ENCODE data around the gene QDPR. TPM values are rescaled to one million over a fixed set of nuclear protein-coding genes. Genes with fewer than 3 reads are reported as not detected.

The QDPR gene
- total RNA-seq, 2 experiments from 2014 or later: 24.6 to 25.8 TPM

GRCh38 chr4:17517664-17518063, 5.8 kb upstream of the QDPR start:
- Mint-ChIP-seq H3K27ac (no peak overlapping the region), H3K36me3 (no peaks in the 10 kb centered on the region), H3K9me3 (ENCODE audit: low read depth) (no peaks in the 10 kb centered on the region), H3K4me3 (no peak overlapping the region), H3K27me3 (peaks cover 45% of the 10 kb centered on the region), H3K4me1 (peaks cover 6% of the 10 kb centered on the region)
- CTCF ChIA-PET: interaction anchor here (1.7 kb wide), 1 partner anchor 32 kb away, joined by 4 read pairs; no protein-coding TSS in a partner anchor
- DNase-seq (no peak), ATAC-seq (no peak)

- ATAC-seq: no peak
- Mint-ChIP-seq H3K9me3 (ENCODE audit: low read depth) (no peaks in the 10 kb centered on the region), H3K27me3 (peaks cover 43% of the 10 kb centered on the region), H3K36me3 (no peaks in the 10 kb centered on the region), H3K4me1 (peaks cover 10% of the 10 kb centered on the region), H3K4me3 (no peak overlapping the region), H3K27ac (no peak overlapping the region)
- CTCF ChIA-PET: interaction anchor here (1.7 kb wide), 1 partner anchor 32 kb away, joined by 4 read pairs; no protein-coding TSS in a partner anchor
- DNase-seq: no peak
Observed at GRCh38 chr4:17516980-17517379, 5.1 kb upstream of the QDPR start.

- H3K27me3 Mint-ChIP-seq: peaks cover 37% of the 10 kb centered on the region
- H3K9me3 Mint-ChIP-seq (ENCODE audit: low read depth): no peaks in the 10 kb centered on the region
- DNase-seq: no peak
- H3K27ac Mint-ChIP-seq: no peak overlapping the region
- H3K4me3 Mint-ChIP-seq: no peak overlapping the region
- H3K4me1 Mint-ChIP-seq: peaks cover 18% of the 10 kb centered on the region
- CTCF ChIA-PET: interaction anchor here (1.7 kb wide), 1 partner anchor 34 kb away, joined by 4 read pairs; no protein-coding TSS in a partner anchor
- no peak for ATAC-seq
- no peaks in the 10 kb centered on the region for H3K36me3 Mint-ChIP-seq
Observed at GRCh38 chr4:17515445-17516407, 3.8 kb upstream of the QDPR start.

- Mint-ChIP-seq H3K9me3 (ENCODE audit: low read depth) (no peaks in the 10 kb centered on the region), H3K27me3 (peaks cover 33% of the 10 kb centered on the region), H3K4me1 (peaks cover 25% of the 10 kb centered on the region), H3K4me3 (no peak within 1 kb of the TSS), H3K36me3 (peaks cover 1% of the 10 kb centered on the region), H3K27ac (no peak within 1 kb of the TSS)
- ATAC-seq: no peak
- CTCF ChIA-PET: no interaction called here
- no peak for DNase-seq
Observed at GRCh38 chr4:17514865-17515264, 3.0 kb upstream of the QDPR start, which contains the start of gene CLRN2. Gene CLRN2, plus strand, starts transcription at chr4:17515165. Its CDS starts 102 bp downstream, at chr4:17515267.

- Mint-ChIP-seq H3K4me1 (peaks cover 28% of the 10 kb centered on the region), H3K36me3 (peaks cover 8% of the 10 kb centered on the region), H3K27me3 (peaks cover 23% of the 10 kb centered on the region), H3K27ac (no peak overlapping the region), H3K4me3 (peak overlapping the region; percentile 89), H3K9me3 (ENCODE audit: low read depth) (no peaks in the 10 kb centered on the region)
- CTCF ChIA-PET: interaction anchor here (0.9 to 2.2 kb wide), 6 partner anchors 11 to 119 kb away, joined by 3 to 9 read pairs (median 4); no protein-coding TSS in a partner anchor
- DNase-seq (no peak), ATAC-seq (no peak)
Observed at GRCh38 chr4:17512973-17513665, 1.2 kb upstream of the QDPR start.

GRCh38 chr4:17511509-17511949, 361 bp downstream of the QDPR start:
- peaks cover 30% of the 10 kb centered on the region for H3K4me1 Mint-ChIP-seq
- peak overlapping the region; percentile 89 for H3K4me3 Mint-ChIP-seq
- ATAC-seq (peak; percentile 76), DNase-seq (peak; percentile 75)
- H3K27ac Mint-ChIP-seq: peak overlapping the region; percentile 88
- H3K27me3 Mint-ChIP-seq: peaks cover 7% of the 10 kb centered on the region
- peaks cover 15% of the 10 kb centered on the region for H3K36me3 Mint-ChIP-seq
- no peaks in the 10 kb centered on the region for H3K9me3 Mint-ChIP-seq (ENCODE audit: low read depth)
- CTCF ChIA-PET: interaction anchor here (2.2 kb wide), 1 partner anchor 37 kb away, joined by 9 read pairs; no protein-coding TSS in a partner anchor

- peaks cover 30% of the 10 kb centered on the region for H3K4me1 Mint-ChIP-seq
- peaks cover 4% of the 10 kb centered on the region for H3K27me3 Mint-ChIP-seq
- CTCF ChIA-PET: interaction anchor here (1.4 kb wide), 2 partner anchors 63 to 125 kb away, joined by 3 read pairs; no protein-coding TSS in a partner anchor
- peaks cover 16% of the 10 kb centered on the region for H3K36me3 Mint-ChIP-seq
- peak overlapping the region; percentile 89 for H3K4me3 Mint-ChIP-seq
- ATAC-seq (no peak), DNase-seq (no peak)
- peak overlapping the region; percentile 88 for H3K27ac Mint-ChIP-seq
- no peaks in the 10 kb centered on the region for H3K9me3 Mint-ChIP-seq (ENCODE audit: low read depth)
Observed at GRCh38 chr4:17511051-17511450, 839 bp downstream of the QDPR start.

GRCh38 chr4:17510582-17510981, 1.3 kb downstream of the QDPR start:
- H3K4me1 Mint-ChIP-seq: peaks cover 30% of the 10 kb centered on the region
- peak overlapping the region; percentile 89 for H3K4me3 Mint-ChIP-seq
- no peak for DNase-seq

GRCh38 chr4:17504081-17504480, 7.8 kb downstream of the QDPR start:
- Mint-ChIP-seq H3K9me3 (ENCODE audit: low read depth) (no peaks in the 10 kb centered on the region), H3K36me3 (peaks cover 46% of the 10 kb centered on the region), H3K4me1 (peaks cover 28% of the 10 kb centered on the region), H3K4me3 (no peak overlapping the region), H3K27ac (no peak overlapping the region), H3K27me3 (no peaks in the 10 kb centered on the region)
- DNase-seq (no peak), ATAC-seq (no peak)
- CTCF ChIA-PET: no interaction called here

More at GRCh38 chr4:17510582-17510981, 1.3 kb downstream of the QDPR start:
- ATAC-seq: no peak
- Mint-ChIP-seq H3K9me3 (ENCODE audit: low read depth) (no peaks in the 10 kb centered on the region), H3K36me3 (peaks cover 18% of the 10 kb centered on the region), H3K27ac (peak overlapping the region; percentile 54), H3K27me3 (peaks cover under 1% of the 10 kb centered on the region)
- CTCF ChIA-PET: interaction anchor here (1.4 kb wide), 3 partner anchors 9 to 125 kb away, joined by 3 to 4 read pairs (median 3); no protein-coding TSS in a partner anchor

GRCh38 chr4:17502756-17503155, 9.1 kb downstream of the QDPR start:
- DNase-seq (no peak), ATAC-seq (no peak)
- Mint-ChIP-seq H3K36me3 (peaks cover 49% of the 10 kb centered on the region), H3K9me3 (ENCODE audit: low read depth) (no peaks in the 10 kb centered on the region), H3K4me1 (peaks cover 27% of the 10 kb centered on the region), H3K4me3 (no peak overlapping the region), H3K27ac (no peak overlapping the region), H3K27me3 (no peaks in the 10 kb centered on the region)
- CTCF ChIA-PET: interaction anchor here (1.9 kb wide), 1 partner anchor 10 kb away, joined by 6 read pairs; no protein-coding TSS in a partner anchor

GRCh38 chr4:17500574-17500973, 11.3 kb downstream of the QDPR start:
- DNase-seq: no peak
- H3K27me3 Mint-ChIP-seq: no peaks in the 10 kb centered on the region
- ATAC-seq: peak; percentile 23
- CTCF ChIA-PET: no interaction called here
- no peak overlapping the region for H3K4me3 Mint-ChIP-seq
- peak overlapping the region; percentile 29 for H3K27ac Mint-ChIP-seq
- peaks cover 41% of the 10 kb centered on the region for H3K36me3 Mint-ChIP-seq
- H3K4me1 Mint-ChIP-seq: peaks cover 24% of the 10 kb centered on the region
- no peaks in the 10 kb centered on the region for H3K9me3 Mint-ChIP-seq (ENCODE audit: low read depth)

GRCh38 chr4:17497890-17498523, 13.9 kb downstream of the QDPR start:
- ATAC-seq (no peak), DNase-seq (no peak)
- Mint-ChIP-seq H3K9me3 (ENCODE audit: low read depth) (no peaks in the 10 kb centered on the region), H3K27me3 (no peaks in the 10 kb centered on the region), H3K36me3 (peaks cover 28% of the 10 kb centered on the region), H3K4me1 (peaks cover 16% of the 10 kb centered on the region), H3K27ac (no peak overlapping the region), H3K4me3 (no peak overlapping the region)
- CTCF ChIA-PET: no interaction called here

All from activated CD8-positive, alpha-beta memory T cell treated with anti-CD3 and anti-CD28 coated beads, Interleukin-2, amount 10 ng/mL, durations not matched to agents 7 days and 5 days (primary cell).